ENCODE results near the gene ARHGEF1.
"Not testable (repeated sequence)": the region's sequence is repeated elsewhere in the genome, so short reads cannot be mapped to it uniquely, and the experiment has no call there.

The ARHGEF1 gene

GRCh38 chr19:41939209-41939608, 56.2 kb downstream of the ARHGEF1 start:
- H3K36me3 ChIP-seq (ENCODE audit: control insufficient read depth in 1 of 2, insufficient read depth in 2 of 2, low read length in 2 of 2), result not testable (repeated sequence)

GRCh38 chr19:41939861-41940730, 57.1 kb downstream of the ARHGEF1 start:
- peaks cover 3 to 4% of the 10 kb centered on the region in 2 experiments for H3K4me1 ChIP-seq (ENCODE audit: control insufficient read depth in 1 of 2, insufficient read depth in 2 of 2, low read length in 2 of 2)

More at GRCh38 chr19:41939209-41939608, 56.2 kb downstream of the ARHGEF1 start:
- H3K14ac ChIP-seq (ENCODE audit: low read length); H2BK12ac ChIP-seq (ENCODE audit: low read length); H2BK5ac ChIP-seq (ENCODE audit: low read depth, low read length, poor library complexity); H3K27ac ChIP-seq (ENCODE audit: low read depth, low read length); H3K4me1 ChIP-seq (ENCODE audit: control insufficient read depth in 1 of 2, insufficient read depth in 2 of 2, low read length in 2 of 2); H2BK120ac ChIP-seq (ENCODE audit: insufficient read depth, low read length, poor library complexity); H2AFZ ChIP-seq (ENCODE audit: insufficient read depth, low read length, poor library complexity); H2AK5ac ChIP-seq (ENCODE audit: low read length); H4K12ac ChIP-seq (ENCODE audit: low read depth, low read length); H3K79me2 ChIP-seq (ENCODE audit: control insufficient read depth, insufficient read depth, low read length, poor library complexity); DNase-seq; H4K8ac ChIP-seq (ENCODE audit: low read depth, low read length); H4K91ac ChIP-seq (ENCODE audit: low read depth, low read length); H3K79me1 ChIP-seq (ENCODE audit: low read length); H3K4ac ChIP-seq (ENCODE audit: low read depth, low read length); H3K9me3 ChIP-seq (ENCODE audit: insufficient read depth, low read depth, low read length); H3K9ac ChIP-seq (ENCODE audit: low read length); H3K4me3 ChIP-seq (ENCODE audit: low read depth, low read length); H3K4me2 ChIP-seq (ENCODE audit: low read length); H3K23ac ChIP-seq (ENCODE audit: low read length); H3K18ac ChIP-seq (ENCODE audit: low read length): not testable (repeated sequence)
- peaks cover 30% of the 10 kb centered on the region for H3K27me3 ChIP-seq (ENCODE audit: insufficient read depth, low read length)

GRCh38 chr19:41940731-41941409, 57.9 kb downstream of the ARHGEF1 start:
- H3K14ac ChIP-seq (ENCODE audit: low read length), result no peak overlapping the region
- H3K79me2 ChIP-seq (ENCODE audit: control insufficient read depth, insufficient read depth, low read length, poor library complexity), result no peaks in the 10 kb centered on the region
- peak overlapping the region; percentile 25 for H3K4me3 ChIP-seq (ENCODE audit: low read depth, low read length)
- peak overlapping the region; percentile 48 for H2AFZ ChIP-seq (ENCODE audit: insufficient read depth, low read length, poor library complexity)
- no peak overlapping the region for H4K91ac ChIP-seq (ENCODE audit: low read depth, low read length)
- H2BK5ac ChIP-seq (ENCODE audit: low read depth, low read length, poor library complexity), result no peak overlapping the region
- H3K23ac ChIP-seq (ENCODE audit: low read length), result no peak overlapping the region
- H3K27ac ChIP-seq (ENCODE audit: low read depth, low read length), result no peak overlapping the region
- H3K9ac ChIP-seq (ENCODE audit: low read length), result no peak overlapping the region
- DNase-seq, result no peak
- peaks cover 29% of the 10 kb centered on the region for H3K27me3 ChIP-seq (ENCODE audit: insufficient read depth, low read length)
- H3K18ac ChIP-seq (ENCODE audit: low read length), result no peak overlapping the region
- H4K8ac ChIP-seq (ENCODE audit: low read depth, low read length), result no peak overlapping the region
- H3K9me3 ChIP-seq (ENCODE audit: insufficient read depth, low read depth, low read length), result no peaks in the 10 kb centered on the region
- H3K4me1 ChIP-seq (ENCODE audit: control insufficient read depth in 1 of 2, insufficient read depth in 2 of 2, low read length in 2 of 2), result peaks cover 3 to 4% of the 10 kb centered on the region in 2 experiments
- no CpG with 5 or more reads among the region's 53 CpGs for WGBS (ENCODE audit: extremely low coverage, insufficient coverage, insufficient read length)
- H2BK120ac ChIP-seq (ENCODE audit: insufficient read depth, low read length, poor library complexity), result no peak overlapping the region
- no peaks in the 10 kb centered on the region for H3K36me3 ChIP-seq (ENCODE audit: control insufficient read depth in 1 of 2, insufficient read depth in 2 of 2, low read length in 2 of 2)
- no peak overlapping the region for H3K4ac ChIP-seq (ENCODE audit: low read depth, low read length)
- H3K79me1 ChIP-seq (ENCODE audit: low read length), result no peaks in the 10 kb centered on the region
- H2AK5ac ChIP-seq (ENCODE audit: low read length), result no peak overlapping the region
- H3K4me2 ChIP-seq (ENCODE audit: low read length), result peak overlapping the region; percentile 54
- H4K12ac ChIP-seq (ENCODE audit: low read depth, low read length), result no peak overlapping the region
- H2BK12ac ChIP-seq (ENCODE audit: low read length), result no peak overlapping the region

More at GRCh38 chr19:41939861-41940730, 57.1 kb downstream of the ARHGEF1 start:
- H4K12ac ChIP-seq (ENCODE audit: low read depth, low read length), result no peak overlapping the region
- H3K23ac ChIP-seq (ENCODE audit: low read length), result no peak overlapping the region
- H3K4me3 ChIP-seq (ENCODE audit: low read depth, low read length), result peak overlapping the region; percentile 25
- H3K4ac ChIP-seq (ENCODE audit: low read depth, low read length), result no peak overlapping the region
- no peak overlapping the region for H3K18ac ChIP-seq (ENCODE audit: low read length)
- no peaks in the 10 kb centered on the region for H3K79me2 ChIP-seq (ENCODE audit: control insufficient read depth, insufficient read depth, low read length, poor library complexity)
- H2BK5ac ChIP-seq (ENCODE audit: low read depth, low read length, poor library complexity), result no peak overlapping the region
- no peak overlapping the region for H4K91ac ChIP-seq (ENCODE audit: low read depth, low read length)
- H3K27ac ChIP-seq (ENCODE audit: low read depth, low read length), result no peak overlapping the region
- H3K9ac ChIP-seq (ENCODE audit: low read length), result no peak overlapping the region
- no peak overlapping the region for H3K14ac ChIP-seq (ENCODE audit: low read length)
- no peak for DNase-seq
- H3K9me3 ChIP-seq (ENCODE audit: insufficient read depth, low read depth, low read length), result no peaks in the 10 kb centered on the region
- peak overlapping the region; percentile 17 for H2AFZ ChIP-seq (ENCODE audit: insufficient read depth, low read length, poor library complexity)
- peaks cover 30% of the 10 kb centered on the region for H3K27me3 ChIP-seq (ENCODE audit: insufficient read depth, low read length)
- H3K36me3 ChIP-seq (ENCODE audit: control insufficient read depth in 1 of 2, insufficient read depth in 2 of 2, low read length in 2 of 2), result no peaks in the 10 kb centered on the region
- peak overlapping the region; percentile 43 for H4K8ac ChIP-seq (ENCODE audit: low read depth, low read length)
- H3K79me1 ChIP-seq (ENCODE audit: low read length), result no peaks in the 10 kb centered on the region
- peak overlapping the region; percentile 67 for H3K4me2 ChIP-seq (ENCODE audit: low read length)
- no peak overlapping the region for H2BK12ac ChIP-seq (ENCODE audit: low read length)
- no peak overlapping the region for H2AK5ac ChIP-seq (ENCODE audit: low read length)
- H2BK120ac ChIP-seq (ENCODE audit: insufficient read depth, low read length, poor library complexity), result no peak overlapping the region
- WGBS (ENCODE audit: extremely low coverage, insufficient coverage, insufficient read length), result no CpG with 5 or more reads among the region's 83 CpGs

- Histone ChIP-seq H2BK12ac (ENCODE audit: low read length) (no peak overlapping the region), H4K8ac (ENCODE audit: low read depth, low read length) (no peak overlapping the region), H3K27me3 (ENCODE audit: insufficient read depth, low read length) (peaks cover 24% of the 10 kb centered on the region), H4K91ac (ENCODE audit: low read depth, low read length) (no peak overlapping the region), H3K79me2 (ENCODE audit: control insufficient read depth, insufficient read depth, low read length, poor library complexity) (no peaks in the 10 kb centered on the region), H3K4me3 (ENCODE audit: low read depth, low read length) (no peak overlapping the region), H3K36me3 (ENCODE audit: control insufficient read depth in 1 of 2, insufficient read depth in 2 of 2, low read length in 2 of 2) (no peaks in the 10 kb centered on the region), H3K4me1 (ENCODE audit: control insufficient read depth in 1 of 2, insufficient read depth in 2 of 2, low read length in 2 of 2) (peaks cover 3 to 4% of the 10 kb centered on the region in 2 experiments), H3K9ac (ENCODE audit: low read length) (no peak overlapping the region), H3K4me2 (ENCODE audit: low read length) (no peak overlapping the region), H2AFZ (ENCODE audit: insufficient read depth, low read length, poor library complexity) (no peak overlapping the region), H3K4ac (ENCODE audit: low read depth, low read length) (no peak overlapping the region), H3K79me1 (ENCODE audit: low read length) (no peaks in the 10 kb centered on the region), H3K14ac (ENCODE audit: low read length) (no peak overlapping the region), H3K18ac (ENCODE audit: low read length) (no peak overlapping the region), H2AK5ac (ENCODE audit: low read length) (no peak overlapping the region), H2BK5ac (ENCODE audit: low read depth, low read length, poor library complexity) (no peak overlapping the region), H3K27ac (ENCODE audit: low read depth, low read length) (no peak overlapping the region), H2BK120ac (ENCODE audit: insufficient read depth, low read length, poor library complexity) (no peak overlapping the region), H4K12ac (ENCODE audit: low read depth, low read length) (no peak overlapping the region), H3K23ac (ENCODE audit: low read length) (no peak overlapping the region), H3K9me3 (ENCODE audit: insufficient read depth, low read depth, low read length) (no peaks in the 10 kb centered on the region)
- WGBS (ENCODE audit: extremely low coverage, insufficient coverage, insufficient read length), result no CpG with 5 or more reads among the region's 9 CpGs
- DNase-seq, result no peak
These were observed 58.6 kb downstream of the ARHGEF1 start for GRCh38 chr19:41941410-41942202.
